Epidermal melanocyte (primary cell): Measurements from ENCODE around the gene GRAMD4.
A peak's percentile ranks its signal among the peaks of the same experiment; 100 is the strongest.

Experiments used
- DNase-seq: peaks from one replicate; pipeline ENCODE4 v3.0.0; 2011; ENCODE audit warnings: low spot score; ENCODE audit not compliant: insufficient read length

The GRAMD4 gene

DNA sequence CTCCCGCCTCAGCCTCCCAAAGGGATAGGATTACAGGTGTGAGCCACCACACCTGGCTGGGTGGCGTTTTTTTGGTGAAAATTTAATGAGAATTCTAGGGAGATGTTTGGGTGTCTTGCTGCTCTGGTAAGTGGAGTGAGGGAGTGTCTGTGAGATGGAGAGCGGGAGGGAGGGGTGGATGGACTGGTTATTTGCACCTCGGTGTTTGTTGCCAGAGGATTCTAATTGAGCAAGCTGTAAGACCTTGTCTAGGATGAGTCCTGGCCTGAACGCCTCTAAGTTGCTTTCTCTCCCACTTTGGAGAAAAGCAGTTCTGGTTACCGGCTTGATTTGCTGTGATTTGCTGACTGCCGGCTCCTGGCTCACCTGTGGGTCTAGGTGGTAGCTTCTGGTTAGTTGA lies 22.0 kb upstream of the GRAMD4 start:
- DNase-seq: no peak

DNA sequence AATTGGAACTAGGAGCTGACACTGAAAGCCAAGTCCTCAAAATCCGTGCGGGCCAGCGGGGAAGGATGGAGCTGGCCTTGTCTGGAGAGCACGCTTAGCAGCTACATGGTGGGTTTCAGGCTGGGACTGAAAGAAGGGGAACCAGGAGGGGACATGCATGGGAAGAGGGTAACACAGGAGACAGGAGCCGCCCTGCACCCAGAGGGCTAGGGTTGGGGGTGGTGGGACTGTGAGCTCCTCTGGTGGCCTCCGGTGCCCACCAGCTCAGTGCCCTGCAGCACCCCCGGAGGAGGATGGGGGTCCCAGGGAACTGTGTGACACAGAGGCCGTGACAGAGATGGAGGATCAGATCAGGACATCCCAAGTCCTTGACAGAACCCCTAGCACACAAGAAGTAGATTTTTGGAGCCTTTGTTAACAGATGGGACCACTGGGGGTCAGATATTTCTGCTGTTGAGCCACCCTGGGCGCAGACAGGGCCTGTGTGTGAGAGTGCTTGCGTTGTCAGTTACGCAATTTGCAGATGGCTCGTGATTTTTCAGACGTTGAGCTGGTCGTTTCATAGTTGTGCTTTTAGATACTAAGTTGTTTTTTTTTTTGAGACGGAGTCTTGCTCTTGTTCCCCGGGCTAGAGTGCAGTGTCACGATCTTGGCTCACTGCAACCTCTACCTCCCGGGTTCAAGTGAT lies 21.3 kb upstream of the GRAMD4 start:
- DNase-seq: no peak

DNA sequence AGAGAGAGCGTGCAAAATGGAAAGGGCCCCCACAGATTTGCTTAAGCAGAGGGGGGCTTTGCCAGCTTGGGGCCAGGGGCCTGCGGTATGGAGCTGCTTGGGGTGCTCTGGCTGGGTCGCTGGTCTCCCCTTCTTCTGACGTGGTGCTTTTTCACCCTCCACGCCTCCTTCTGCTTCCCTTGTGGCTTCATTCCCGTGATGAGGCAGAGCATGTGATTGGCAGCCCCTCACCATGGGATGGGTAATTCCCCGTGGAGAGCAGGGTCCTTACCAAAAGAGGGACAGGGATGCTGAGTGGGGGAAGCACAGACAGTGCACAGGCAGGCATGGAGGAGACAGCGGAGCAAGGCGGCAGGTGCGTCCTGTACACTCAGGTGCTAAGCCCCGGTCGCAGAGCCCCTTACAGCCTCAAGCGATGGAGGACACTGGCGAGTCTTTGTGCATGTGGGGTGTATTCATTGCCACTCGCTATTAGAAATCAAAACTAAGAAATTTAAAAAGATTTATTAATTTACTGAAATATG lies 19.9 kb upstream of the GRAMD4 start:
- no peak for DNase-seq

DNA sequence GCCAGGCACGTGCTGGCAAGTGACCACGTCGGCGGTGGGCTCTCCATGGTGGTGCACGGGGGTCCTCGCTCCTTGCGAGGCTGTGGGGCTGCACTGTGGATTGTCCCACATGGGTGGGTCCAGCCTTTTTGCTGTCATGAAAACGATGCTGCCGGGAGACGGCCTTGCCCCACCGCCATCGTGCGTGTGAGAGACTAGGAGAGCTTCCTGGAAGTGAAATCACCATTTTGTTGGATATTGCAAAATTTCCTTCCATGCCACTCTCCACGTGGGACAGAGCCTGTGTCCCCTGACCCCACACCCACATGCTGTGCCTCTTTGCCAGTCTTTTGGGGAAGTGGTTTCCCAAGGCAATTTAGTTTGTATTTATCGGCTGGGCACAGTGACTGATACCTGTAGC lies 18.2 kb upstream of the GRAMD4 start:
- no peak for DNase-seq

DNA sequence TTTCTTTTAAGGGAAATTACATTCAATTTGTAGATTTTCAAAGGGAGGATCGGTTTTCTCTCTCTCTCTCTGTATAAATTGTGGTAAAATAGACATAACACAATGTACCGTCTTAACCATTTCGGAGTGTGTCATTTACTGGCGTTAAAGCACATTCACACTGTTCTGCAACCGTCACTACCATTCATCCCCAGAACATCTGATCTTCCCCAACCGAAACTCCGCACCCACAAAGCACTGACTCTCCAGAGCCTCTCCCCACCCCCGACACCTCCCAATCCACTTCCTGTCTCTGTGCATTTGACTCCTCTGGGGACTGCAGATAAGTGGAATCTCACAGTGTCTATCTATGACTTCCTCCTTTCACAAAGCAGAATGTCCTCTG lies 15.9 kb upstream of the GRAMD4 start:
- DNase-seq: peak; percentile 76

DNA sequence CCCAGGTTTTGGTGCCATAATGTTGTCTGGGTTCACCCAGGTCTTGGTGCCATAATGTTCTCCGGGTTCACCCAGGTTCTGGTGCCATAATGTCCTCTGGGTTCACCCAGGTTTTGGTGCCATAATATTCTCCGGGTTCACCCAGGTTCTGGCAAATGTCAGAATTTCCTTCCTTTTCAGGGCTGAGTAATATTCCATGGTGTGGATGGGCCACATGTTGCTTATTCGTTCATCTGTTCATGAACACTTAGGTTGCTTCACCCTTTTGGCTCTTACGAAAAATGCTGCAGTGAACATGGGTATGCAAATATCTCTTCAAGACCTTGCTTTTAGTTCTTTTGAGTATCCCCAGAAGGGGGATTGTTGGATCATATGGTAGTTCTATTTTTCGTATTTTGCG lies 15.1 kb upstream of the GRAMD4 start:
- no peak for DNase-seq

DNA sequence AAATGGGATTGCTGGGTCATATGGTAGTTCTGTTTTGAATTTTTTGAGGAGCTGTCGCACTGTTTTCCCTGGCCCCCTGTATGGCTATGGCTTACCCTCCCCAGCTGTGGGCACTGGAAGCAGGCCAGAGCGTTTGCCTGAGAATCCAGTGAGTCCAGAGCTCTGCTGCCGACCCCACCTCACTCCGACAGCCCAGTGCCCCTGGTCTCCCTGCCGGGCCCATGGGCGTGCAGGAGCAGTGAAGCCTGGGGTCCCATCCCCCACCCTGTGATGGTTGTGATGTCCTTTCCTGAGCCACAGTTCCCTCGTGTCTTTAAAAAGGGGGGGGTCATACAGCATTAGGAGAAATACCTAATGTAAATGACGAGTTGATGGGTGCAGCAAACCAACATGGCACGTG lies 13.3 kb upstream of the GRAMD4 start:
- DNase-seq: no peak

DNA sequence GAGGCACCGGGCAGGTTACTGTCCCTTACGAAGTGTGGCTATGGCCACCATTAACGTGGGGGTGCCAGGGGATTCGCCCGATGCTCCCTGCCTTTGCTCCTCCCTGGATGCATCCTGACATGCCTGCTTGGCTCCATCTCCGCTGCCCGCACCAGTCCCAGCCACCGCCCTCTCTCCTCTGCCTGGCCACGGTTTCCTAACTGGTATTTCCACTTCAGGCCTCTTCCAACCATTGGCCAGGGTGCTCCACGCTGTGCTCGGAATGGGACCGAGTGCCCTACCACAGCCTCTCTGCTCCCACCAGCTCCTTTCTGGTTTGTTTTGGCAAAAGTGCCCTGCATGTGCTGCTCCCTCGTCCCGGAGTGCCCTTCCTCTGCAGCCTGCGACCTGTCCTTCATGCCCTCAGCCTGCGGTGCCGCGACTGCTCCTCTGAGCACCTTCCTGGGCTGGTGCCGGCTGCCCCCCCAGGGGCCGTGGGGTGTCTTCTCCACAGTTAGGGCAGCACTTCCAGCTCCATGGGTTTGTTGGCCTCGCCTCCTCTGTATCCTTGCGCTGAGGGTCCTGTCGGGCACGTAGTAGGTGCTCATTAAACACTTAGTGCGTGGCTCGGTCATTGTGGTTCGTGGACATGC lies 12.6 kb upstream of the GRAMD4 start:
- no peak for DNase-seq

DNA sequence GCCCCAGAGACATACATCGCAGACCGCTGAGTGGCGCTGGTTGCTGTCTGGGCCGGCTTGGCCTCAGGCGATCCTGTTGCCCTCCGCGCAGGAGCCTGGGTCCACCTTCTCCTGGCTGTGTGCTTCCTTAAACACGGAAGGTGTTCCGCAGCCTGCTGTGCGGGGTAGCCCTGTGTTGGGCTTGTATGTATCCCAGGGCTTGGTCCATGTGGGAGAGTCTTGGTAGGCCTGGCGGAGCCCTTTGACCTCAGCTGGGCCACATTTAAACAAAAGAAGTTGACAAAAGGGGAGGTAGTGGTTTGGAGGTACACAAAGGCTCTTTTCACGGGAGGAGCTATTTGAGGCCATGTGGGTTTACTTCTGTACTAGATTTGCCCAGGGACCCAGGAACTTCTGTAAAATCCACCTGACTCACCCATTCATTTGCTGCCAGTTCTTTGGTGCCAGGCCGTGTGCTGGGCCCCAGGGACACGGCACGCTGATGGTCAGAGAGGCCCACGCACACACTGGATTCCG lies 11.0 kb upstream of the GRAMD4 start:
- DNase-seq: no peak

DNA sequence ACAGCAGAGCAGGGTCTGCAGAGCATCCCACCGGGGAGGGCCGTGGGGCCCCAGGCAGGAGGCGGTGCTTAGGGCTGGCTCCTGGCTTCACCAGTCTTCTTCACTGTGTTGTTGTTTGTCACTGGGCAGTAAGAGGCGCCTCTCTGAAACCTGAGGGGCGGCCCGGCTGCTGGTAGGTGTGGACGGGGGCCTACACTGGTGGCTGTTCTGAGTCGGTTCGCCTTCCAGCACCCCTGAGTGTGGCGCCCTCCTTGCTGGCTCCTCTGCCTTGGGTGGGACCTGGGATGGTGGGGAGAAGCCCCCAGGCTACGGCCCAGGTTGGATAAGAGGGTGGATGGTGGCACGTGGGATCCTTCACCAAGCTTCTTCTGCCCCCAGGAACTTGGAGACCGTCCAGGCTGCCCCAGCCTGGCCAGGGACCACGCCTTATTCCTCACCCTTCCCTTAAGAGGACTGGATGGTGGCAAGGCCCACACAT lies 10.4 kb upstream of the GRAMD4 start:
- no peak for DNase-seq

DNA sequence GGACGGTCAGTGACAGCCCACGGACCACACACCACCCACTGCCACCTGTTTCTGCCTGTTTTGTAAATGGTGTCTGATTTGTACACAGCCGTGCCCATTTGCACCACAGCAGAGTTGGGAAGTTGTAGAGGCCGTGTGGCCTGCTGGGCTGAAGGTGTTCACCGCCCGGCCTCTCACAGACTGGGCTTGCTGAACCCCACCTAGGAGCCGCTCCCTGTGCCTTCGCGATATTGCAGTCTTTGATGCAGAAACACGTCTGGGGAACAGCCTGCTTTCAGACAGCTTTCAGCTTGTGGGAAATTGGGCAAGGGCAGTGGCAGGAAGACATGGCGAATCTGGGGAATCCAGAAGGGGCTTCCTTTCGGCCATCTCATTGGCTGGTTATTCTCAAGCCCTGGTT lies 9.8 kb upstream of the GRAMD4 start:
- DNase-seq: no peak

DNA sequence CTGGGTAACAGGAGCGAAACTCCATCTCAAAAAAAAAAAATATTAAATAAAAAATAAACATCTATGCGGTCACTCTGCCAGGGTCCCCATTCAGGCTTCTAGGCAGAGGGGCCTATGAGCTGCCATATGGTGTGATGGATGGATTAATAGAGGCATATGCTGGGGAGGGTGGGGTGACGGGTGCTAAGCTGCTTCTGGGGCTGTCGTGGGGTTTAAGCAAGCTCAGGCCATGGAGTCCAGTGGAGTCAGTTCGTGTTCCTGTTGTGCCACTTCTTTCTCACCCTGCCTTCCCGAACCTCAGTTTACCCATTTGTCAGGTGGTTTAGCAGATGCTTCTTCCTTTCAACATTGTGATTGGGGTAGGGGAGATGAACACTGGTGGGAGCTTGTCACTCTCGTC lies 9.0 kb upstream of the GRAMD4 start:
- DNase-seq: no peak

DNA sequence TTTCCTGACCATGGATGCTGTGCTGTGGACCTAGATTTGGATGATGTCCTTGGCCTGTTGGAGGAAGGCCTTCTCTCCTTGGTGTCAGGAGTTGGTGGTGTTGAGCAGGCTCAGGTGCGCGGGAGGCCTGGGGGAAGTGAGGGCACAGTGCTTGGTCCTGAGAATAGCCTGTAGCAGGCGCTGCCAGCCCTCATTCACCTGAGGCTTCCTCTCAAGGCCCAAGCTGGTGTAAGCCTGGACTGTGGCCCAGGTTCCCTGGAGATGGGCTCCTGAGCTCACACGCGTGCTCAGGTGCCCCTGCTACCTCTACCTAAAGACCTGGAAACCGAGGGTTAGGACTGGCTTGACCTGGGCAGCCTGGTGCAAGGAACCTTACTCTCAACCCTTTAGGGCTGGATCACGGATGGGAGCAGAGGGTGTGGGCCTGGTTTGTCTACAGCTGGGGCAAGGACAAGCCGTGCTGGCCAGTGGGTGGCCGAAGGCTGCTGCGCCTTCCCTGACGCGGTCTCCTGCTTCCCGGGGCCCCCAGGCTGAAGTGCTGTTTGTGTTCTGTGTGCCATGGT lies 7.8 kb upstream of the GRAMD4 start:
- DNase-seq: no peak

DNA sequence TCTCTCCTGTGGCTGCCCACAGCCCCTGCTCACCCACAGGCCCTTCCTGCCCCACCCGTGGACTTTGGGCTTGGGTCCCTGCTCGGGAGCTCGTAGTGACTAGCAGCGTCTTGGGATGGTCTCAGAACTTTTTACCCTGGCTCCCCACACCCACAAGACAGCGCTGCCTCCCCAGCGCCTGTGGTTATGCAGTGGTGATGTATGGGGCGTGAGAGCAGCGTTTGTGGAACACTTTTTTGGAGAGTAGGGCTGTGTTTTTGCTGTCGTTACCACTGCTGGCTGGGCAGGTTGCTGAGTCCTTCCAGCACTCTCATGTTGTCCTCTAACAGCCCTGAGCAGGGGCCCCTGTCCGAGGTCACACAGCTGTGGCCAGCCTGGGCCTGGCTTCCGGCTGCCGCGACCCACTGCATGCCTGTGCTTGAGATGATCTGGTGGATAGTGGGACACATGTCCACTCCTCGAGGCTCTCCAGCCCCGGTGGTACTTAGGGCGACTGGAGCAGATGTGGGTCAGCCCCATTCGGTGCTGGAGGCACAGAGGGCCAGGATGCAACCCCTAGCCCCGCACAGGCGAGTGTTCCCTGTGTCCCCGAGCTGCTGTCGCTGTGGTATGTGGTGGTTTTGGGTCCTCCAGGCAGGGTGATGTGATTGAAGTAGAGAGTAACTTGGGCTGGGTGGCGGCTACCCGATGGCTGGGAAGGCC lies 7.1 kb upstream of the GRAMD4 start:
- DNase-seq: no peak

DNA sequence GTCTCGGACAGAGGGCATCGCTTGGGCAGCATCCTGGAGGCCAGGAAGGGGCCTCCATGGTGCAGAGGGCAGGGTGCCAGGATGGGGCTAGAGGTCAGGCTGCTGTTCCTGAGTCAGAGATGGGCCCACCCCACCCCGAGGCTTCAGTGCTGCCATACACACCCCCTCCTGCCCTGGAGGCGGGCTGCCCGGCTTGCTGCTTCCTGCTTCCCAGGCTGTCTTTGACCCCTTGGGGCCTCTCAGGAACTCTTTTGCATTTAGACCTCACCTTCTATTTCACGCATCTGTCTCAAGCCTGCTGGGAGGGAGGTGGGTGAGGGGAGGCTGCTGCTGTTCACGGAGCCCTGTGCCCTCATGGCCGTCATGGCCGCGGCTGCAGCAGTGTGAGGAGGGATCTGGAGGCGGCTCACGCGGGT lies 6.6 kb upstream of the GRAMD4 start:
- DNase-seq: no peak

DNA sequence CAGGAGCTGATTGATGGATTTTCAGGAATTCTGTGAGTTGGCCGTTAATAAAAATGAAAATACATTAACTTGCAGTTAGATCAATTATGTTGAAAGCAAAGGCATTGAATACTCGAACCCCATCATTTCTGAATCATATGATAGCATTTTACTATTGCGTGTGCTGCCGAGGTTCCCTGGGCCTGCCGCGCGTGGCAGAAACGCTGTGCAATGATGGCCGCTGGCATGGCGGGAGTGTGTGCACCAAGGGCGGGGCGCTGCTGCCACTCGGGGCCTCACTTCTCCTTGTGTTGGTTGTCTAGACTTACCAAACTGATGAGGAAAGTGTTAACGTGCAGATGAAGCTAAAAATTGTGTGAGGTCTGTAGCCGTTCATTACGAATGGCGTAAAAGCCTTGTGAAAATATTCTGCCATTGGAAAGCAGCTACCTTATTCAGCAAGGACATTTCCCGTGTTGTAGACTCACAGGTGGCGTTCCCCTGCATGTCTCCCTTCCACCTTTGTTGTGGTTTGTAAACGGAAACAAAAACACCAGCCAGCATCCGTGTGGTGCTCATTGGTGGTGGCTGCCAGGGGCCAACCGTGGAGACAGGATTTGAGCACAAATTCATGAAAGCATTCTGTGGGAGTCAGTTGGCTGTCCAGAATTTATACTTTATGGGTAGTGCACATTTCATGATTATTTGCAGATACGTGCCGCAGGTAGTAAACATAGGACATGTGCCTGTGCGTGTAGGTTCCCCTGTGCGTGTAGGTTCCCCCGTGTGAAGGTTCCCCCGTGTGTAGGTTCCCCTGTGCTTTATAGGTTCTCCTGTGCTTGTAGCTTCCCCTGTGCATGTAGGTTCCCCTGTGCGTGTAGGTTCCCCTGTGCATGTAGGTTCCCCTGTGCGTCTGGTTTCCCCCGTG lies 5.9 kb upstream of the GRAMD4 start:
- no peak for DNase-seq

DNA sequence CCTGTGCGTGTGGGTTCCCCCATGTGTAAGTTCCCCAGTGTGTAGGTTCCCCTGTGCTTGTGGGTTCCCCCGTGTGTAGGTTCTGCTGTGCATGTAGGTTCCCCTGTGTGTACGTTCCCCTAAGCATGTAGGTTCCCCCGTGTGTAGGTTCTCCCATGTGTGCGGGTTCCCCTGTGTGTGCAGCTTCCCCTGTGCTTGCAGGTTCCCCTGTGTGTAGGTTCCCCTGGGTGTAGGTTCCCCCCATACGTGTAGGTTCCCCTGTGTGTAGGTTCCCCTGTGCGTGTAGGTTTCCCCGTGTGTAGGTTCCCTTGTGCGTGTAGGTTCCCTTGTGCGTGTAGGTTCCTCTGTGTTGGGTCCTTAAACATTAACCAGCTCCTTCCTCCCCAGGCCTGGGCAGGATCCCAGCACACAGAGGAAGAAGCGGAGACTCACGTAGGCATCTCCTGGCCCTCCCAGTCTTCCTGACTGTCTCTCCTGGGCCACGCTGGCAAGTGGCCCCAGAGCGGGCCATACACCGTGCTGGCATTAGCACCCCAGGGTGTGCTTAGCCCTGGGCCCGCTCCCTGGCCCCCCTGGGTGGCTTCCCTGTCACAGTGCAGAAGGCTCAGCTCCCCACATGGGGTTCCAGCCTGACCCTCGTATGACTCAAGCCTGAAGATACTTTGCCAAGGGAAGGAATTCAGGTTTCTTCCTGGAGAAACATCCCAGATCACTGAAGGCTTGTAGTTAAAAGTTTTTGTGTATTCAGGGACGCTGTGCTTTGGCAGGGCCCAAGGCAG lies 2.8 kb upstream of the GRAMD4 start:
- DNase-seq: no peak

DNA sequence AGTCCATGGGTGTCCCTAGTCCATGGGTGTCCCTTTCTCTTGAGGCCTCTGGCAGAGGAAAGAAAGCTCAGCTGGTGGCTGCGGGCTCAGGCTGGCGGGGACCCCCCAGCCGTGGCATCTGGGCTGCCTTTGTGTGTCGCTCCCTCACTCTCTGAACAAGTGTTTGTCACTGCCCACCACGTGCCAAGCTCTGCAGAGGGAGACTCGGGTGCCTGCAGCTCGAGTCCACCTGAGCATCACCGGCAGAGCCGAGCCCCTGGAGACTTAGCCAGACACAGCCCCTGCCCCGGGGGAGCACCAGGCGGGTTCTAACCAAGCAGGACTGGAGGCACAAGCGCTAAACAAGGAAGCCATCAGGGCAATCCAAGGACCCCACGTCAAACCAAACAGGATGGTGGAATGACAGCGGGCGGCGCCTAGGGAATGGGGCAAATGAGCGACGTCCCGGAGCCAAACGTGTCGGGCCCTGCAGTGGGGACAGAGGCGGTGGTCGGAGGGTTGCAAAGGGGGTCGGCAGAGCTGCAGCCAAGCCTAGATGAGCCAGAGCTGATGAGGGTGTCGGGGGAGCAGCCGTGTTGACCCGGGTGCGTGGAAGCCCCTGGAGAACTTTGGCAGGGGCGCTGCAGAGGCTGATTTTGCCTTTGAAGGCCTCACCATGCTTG lies 2.1 kb upstream of the GRAMD4 start:
- no peak for DNase-seq

DNA sequence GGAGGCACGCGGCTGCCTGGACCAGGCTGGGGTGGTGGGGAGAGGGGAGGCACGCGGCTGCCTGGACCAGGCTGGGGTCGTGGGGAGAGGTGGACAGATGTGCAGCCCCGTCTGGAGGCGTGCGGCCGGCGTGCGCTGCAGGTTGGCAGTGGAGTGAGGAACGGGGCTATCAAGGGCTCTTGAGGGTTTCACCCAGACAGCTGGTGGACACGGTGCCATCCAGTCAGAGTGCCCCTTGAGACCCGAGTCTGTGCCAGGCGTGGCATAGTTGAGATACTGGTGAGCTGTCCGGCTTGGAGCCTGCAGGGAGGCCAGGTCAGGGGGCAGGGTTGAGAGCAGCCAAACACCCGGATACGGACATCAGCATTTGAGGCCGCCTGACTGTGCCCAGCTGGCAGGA lies 1.5 kb upstream of the GRAMD4 start:
- no peak for DNase-seq
